ENCODE results near the gene HIRIP3.

Gene HIRIP3

GRCh38 chr16:30002614-30003346 is 7.4 kb upstream of the HIRIP3 start:
- TF ChIP-seq CTCF (IDR thresholded peaks at IDR 0.05): no peak
- TF ChIP-seq ZFX (IDR thresholded peaks at IDR 0.05; ENCODE audit: borderline replicate concordance): no peak
- peak overlapping the region; percentile 22; the same call in 1 of the 2 replicates for H3K27ac ChIP-seq

- TF ChIP-seq CTCF (IDR thresholded peaks at IDR 0.05): peak; percentile 6; the same call in 1 of the 2 replicates
- TF ChIP-seq ZFX (IDR thresholded peaks at IDR 0.05; ENCODE audit: borderline replicate concordance): no peak
- no peak overlapping the region for H3K27ac ChIP-seq
Observed at GRCh38 chr16:30000735-30001631, 5.6 kb upstream of the HIRIP3 start.

- H3K27ac ChIP-seq: peak overlapping the region; percentile 15; the same call in 1 of the 2 replicates
- no peak for TF ChIP-seq ZFX (IDR thresholded peaks at IDR 0.05; ENCODE audit: borderline replicate concordance)
- TF ChIP-seq CTCF (IDR thresholded peaks at IDR 0.05): no peak
Observed at GRCh38 chr16:29999605-30000004, 4.2 kb upstream of the HIRIP3 start.

GRCh38 chr16:29996766-29997250 is 1.4 kb upstream of the HIRIP3 start:
- TF ChIP-seq ZFX (IDR thresholded peaks at IDR 0.05; ENCODE audit: borderline replicate concordance) (no peak), CTCF (IDR thresholded peaks at IDR 0.05) (no peak)
- H3K27ac ChIP-seq: peak overlapping the region; percentile 99

- TF ChIP-seq ZFX (IDR thresholded peaks at IDR 0.05; ENCODE audit: borderline replicate concordance) (no peak), CTCF (IDR thresholded peaks at IDR 0.05) (no peak)
- peak within 1 kb of the TSS; percentile 99 for H3K27ac ChIP-seq
Observed at GRCh38 chr16:29995911-29996765, 721 bp upstream of the HIRIP3 start, which contains the start of gene INO80E. Gene INO80E (plus strand): TSS chr16:29996241. CDS start chr16:29996311, 70 bp downstream.

- H3K27ac ChIP-seq: peak overlapping the region; percentile 99
Observed at GRCh38 chr16:29994600-29995323, 655 bp downstream of the HIRIP3 start.

More at GRCh38 chr16:29994600-29995323, 655 bp downstream of the HIRIP3 start:
- TF ChIP-seq CTCF (IDR thresholded peaks at IDR 0.05) (no peak), ZFX (IDR thresholded peaks at IDR 0.05; ENCODE audit: borderline replicate concordance) (no peak)

Data from 22Rv1 (cell line).